Loucy (cell line): ENCODE data around the gene ADARB1.

Experiments
- EZH2phosphoT487 ChIP-seq: fragments of 200-600 bp; IDR thresholded peaks from 2 replicates; pipeline ENCODE4 v1.6.1; 2018; ENCODE audit warnings: antibody characterized with exemption, mild to moderate bottlenecking, moderate library complexity, borderline replicate concordance
- TF ChIP-seq, protein P1 (sequence below): fragments of 200-600 bp; sonication (generic); conservative IDR thresholded peaks from 2 replicates; pipeline ENCODE4 v1.5.1; 2014; ENCODE audit warnings: mild to moderate bottlenecking, antibody characterized with exemption, low read length

DNA sequence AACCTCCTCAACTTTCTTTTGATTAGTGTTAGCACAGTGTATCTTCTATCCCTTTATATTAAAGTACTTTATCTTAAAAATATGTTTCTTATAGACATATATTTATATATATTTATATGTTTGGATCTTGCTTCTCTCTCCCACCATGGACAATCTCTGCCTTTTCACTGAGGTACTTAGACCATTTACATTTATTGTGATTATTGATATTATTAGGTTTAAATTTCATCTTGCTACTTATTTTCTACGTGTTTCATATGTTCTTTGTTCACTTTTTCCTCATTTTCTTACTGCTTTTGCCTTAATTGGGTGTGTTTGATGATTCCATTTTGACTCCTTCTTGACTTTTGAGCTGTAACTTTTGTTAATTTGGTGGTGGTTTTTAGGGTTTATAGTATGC lies 142.6 kb downstream of the ADARB1 start:
- TF ChIP-seq, protein P1, sequence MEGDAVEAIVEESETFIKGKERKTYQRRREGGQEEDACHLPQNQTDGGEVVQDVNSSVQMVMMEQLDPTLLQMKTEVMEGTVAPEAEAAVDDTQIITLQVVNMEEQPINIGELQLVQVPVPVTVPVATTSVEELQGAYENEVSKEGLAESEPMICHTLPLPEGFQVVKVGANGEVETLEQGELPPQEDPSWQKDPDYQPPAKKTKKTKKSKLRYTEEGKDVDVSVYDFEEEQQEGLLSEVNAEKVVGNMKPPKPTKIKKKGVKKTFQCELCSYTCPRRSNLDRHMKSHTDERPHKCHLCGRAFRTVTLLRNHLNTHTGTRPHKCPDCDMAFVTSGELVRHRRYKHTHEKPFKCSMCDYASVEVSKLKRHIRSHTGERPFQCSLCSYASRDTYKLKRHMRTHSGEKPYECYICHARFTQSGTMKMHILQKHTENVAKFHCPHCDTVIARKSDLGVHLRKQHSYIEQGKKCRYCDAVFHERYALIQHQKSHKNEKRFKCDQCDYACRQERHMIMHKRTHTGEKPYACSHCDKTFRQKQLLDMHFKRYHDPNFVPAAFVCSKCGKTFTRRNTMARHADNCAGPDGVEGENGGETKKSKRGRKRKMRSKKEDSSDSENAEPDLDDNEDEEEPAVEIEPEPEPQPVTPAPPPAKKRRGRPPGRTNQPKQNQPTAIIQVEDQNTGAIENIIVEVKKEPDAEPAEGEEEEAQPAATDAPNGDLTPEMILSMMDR: no peak
- TF ChIP-seq EZH2phosphoT487: no peak
